Measurements from ENCODE around the gene MAP3K13.

GRCh38 chr3:185517387-185518130 lies 154.6 kb downstream of the MAP3K13 start:
- TF ChIP-seq CTCF (IDR thresholded peaks at IDR 0.05), result no peak
- no peak for TF ChIP-seq POLR2A (IDR thresholded peaks at IDR 0.05)
